ENCODE results near the gene ATG14.
A peak's percentile ranks its signal among the peaks of the same experiment; 100 is the strongest.
"Not testable (repeated sequence)": the region's sequence is repeated elsewhere in the genome, so short reads cannot be mapped to it uniquely, and the experiment has no call there.

ATG14 gene

DNA sequence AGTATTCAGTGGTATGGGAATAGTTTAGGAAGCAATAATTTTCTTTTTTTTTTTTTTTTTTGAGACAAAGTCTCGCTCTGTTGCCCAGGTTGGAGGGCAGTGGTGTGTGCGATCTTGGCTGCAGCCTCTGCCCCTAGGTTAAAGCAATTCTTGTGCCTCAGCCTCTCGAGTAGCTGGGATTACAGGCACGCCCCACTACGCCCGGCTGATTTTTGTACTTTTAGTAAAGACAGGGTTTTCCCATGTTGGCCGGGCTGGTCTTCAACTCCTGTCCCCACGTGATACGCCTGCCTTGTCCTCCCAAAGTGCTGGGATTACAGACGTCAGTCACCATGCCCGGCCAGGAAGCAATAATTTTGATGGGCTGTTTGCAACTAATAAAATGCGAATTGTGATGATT lies 62.1 kb downstream of the ATG14 start:
- DNase-seq: no peak

DNA sequence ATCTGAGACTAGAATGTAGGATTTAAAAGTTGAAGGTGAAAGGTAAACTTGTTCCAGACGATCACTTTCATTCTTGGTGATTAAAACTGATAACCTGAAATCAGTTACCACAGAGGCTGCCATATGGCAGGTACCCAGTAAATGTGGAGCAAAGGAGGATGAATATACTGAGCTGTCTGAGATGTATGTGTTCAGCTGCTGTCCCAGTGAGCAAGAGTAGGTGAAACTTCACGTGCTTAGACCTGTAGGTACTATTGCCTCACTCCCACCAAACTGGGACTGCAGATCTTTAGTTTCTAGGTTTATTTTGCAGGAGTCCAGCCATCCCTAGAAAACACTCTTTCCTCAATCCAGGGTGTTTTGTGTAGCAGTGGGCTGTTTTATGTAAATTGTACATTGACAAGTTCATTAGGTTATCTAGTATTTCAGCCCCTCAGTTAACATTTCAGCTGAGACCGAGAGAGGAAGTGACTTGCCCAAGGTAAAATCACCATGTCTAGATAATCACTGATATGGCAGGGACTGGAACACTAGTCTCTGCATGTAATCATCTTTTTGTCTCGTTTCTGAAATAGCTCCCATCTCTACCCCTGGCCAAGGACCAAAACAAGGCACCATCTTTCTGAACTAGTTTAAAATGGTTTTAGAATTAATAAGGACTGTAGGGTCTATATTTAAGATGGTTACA lies 62.7 kb downstream of the ATG14 start:
- no peak for DNase-seq

DNA sequence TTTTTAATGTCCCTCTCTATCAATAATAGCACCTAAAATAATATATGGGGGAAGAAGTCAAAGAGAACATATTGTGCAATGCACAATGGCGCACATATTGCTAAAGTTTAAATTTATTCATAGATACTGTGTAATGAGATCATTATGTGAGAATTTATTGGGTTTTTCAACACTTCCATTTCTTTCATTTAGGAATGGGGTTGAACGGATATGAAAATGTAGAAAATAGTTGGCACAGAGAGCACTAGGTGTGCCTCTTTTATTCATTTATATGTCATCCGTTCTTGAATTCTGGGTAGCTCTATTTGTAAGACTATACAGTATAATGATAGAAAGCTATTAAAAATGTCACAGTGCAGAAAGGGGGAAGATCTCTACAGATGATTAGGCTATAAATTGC lies 63.9 kb downstream of the ATG14 start:
- DNase-seq: no peak

DNA sequence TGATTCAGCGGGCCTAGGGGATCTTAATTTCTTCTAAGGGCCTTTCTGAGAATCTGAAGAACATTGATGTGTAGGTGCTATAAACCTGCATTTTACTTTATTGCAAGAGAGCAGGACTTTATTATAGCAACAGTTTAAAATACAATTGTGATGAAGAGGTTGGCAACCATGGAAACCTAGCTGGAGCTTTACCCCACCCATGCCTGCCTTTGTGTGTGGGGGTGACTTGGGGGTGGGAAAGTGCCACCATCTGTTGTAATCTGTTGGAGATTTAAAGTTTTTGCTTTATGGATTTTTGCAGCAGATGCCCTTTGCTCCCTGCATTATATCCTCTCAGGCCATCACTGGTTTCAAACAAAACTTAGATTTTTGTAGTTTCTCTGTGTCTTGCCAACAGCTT lies 64.6 kb downstream of the ATG14 start:
- no peak for DNase-seq

DNA sequence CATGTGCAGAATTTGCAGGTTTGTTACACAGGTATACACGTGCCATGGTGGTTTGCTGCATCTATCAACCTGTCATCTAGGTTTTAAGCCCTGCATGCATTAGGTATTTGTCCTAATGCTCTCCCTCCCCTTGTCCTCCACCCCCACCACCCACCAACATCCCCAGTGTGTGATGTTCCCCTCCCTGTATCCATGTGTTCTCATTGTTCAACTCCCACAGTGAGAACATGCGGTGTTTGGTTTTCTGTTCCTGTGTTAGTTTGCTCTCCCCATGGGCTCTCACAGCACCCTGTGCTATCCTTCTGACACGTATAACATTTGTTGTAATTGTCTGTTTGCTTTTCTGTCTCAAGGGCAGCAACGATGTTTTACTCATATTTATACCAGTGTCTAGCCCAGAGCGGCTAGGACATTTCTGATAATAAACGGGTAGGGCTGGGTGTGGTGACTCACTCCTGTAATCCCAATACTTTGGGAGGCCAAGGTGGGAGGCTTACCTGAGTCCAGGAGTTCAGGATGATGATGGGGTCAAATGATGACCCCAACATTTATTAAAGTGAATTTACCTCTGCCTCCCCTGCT lies 67.0 kb downstream of the ATG14 start:
- DNase-seq: not testable (repeated sequence)

DNA sequence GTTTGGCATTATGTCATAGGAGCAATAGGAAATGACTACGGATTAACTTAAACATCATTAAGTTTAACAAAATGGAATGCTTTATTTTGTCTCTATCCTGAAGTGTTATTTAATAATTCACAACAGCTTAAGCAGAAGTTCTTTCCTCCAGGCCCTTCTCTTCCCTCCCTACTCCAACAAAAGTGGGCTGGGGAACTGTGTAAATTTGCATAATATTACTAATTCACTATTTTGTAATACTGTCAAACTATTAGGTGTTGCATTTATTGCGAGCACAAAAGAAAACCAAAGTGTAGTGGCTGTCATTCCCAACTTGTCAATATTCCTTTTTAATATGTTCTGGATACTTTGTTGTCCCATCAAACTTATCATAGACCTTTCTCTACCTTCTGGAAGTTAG lies 69.8 kb downstream of the ATG14 start:
- no peak for DNase-seq

DNA sequence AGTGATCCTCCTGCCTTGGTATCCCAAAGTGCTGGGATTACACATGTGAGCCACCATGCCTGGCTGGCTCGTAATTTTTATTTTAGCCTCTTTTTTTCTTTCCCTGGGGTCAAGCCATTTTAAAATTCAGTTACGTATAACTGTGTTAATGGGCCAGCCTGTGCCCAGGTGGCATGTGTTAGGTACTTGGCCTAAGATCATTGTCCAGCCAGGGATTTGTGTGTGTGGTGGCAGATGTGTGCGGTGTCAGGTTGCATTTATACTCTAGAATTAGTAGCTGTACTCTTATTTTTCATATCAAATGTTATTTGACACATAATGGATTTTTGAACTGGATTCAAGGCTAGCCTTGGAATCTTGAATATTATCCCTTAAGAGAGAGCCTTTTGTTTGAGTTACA lies 71.1 kb downstream of the ATG14 start:
- no peak for DNase-seq

DNA sequence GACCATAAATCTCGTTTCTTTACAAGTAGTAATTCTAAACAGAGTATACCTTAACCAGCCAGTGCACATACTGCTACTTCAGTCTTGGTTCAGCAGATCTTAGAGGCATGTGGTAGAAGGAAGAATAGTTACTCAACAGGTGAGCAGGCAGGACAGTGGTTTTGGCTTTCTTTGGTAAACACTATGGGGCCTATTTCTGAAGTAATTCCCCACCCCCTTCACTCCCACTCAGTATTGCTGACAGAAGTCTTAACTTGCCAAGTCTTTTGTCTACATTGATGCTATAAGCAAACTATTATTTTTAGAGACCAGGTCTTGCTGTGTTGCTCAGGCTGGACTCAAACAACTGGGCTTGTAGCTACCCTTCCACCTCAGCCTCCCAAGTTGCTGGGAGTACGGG lies 71.9 kb downstream of the ATG14 start:
- DNase-seq: no peak

DNA sequence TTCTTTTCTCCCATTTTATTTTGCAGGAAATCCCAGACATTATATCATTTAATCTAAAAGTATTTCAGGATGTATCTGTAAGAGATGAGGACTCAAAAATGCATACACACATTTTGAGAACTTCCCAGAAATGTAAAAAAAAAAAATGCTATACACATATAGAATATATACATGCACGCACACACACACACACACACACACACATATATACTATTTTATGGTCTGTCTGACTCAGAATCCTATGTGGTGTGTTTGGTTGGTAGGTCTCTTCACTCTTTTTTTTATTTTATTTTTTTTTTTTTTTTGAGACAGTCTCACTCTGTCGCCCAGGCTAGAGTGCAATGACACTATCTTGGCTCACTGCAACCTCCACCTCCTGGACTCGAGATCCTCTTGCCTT lies 74.9 kb downstream of the ATG14 start:
- DNase-seq: no peak

DNA sequence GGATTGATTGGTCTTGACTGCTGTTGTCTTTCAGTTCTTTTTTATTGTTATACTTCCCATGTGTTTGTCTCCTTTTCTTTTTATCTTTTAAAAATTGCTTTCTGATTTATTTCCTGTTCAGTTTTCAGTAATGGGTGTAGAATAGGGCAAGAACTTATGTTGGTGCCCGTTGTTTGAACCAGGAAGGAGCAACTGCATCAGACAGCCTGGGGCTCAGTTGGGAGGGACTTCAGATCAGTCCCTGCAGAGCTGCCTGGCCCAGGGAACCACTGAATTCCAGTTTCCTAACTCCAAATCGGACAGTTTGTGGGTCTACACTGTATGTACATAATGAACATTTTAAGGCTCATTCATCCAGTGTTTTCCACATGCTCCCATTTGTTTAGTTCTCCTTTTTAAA lies 75.5 kb downstream of the ATG14 start:
- DNase-seq: peak; percentile 32

DNA sequence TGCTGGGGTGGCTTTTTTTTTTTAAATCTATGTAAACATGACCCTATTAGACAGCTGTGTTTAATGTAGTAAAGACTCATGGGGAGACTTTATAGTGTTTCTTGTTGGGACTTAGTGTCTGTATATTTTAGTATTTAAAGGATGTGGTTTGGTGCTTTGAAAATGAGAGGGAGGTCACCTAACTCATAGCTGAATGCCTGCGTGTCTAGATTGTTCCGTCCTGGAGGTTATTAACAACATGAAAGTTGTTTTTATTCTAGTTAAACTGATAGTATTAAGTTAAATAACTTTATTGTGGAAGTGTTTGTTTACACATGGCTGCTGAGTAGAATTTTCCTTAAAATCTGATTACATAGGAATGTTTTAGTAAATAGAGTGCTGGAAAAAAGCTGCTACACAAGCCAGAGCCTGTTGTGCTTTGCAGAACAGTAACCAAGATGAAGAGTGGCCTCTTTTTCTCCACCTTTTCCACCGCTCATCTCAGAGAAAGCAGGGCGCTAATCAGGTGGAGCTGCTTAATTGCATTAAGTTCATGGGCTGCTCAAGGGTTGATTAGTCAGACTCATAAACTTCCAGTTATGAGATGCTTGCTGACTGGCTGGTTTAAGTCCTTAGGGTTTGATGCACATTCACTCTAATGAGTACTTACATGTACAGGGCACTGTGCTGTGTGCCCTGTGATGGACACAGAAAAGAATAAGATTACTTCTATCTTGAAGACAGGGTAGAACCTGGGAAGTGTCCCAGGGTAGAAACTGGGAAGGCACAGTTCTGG lies 77.7 kb downstream of the ATG14 start:
- DNase-seq: no peak

DNA sequence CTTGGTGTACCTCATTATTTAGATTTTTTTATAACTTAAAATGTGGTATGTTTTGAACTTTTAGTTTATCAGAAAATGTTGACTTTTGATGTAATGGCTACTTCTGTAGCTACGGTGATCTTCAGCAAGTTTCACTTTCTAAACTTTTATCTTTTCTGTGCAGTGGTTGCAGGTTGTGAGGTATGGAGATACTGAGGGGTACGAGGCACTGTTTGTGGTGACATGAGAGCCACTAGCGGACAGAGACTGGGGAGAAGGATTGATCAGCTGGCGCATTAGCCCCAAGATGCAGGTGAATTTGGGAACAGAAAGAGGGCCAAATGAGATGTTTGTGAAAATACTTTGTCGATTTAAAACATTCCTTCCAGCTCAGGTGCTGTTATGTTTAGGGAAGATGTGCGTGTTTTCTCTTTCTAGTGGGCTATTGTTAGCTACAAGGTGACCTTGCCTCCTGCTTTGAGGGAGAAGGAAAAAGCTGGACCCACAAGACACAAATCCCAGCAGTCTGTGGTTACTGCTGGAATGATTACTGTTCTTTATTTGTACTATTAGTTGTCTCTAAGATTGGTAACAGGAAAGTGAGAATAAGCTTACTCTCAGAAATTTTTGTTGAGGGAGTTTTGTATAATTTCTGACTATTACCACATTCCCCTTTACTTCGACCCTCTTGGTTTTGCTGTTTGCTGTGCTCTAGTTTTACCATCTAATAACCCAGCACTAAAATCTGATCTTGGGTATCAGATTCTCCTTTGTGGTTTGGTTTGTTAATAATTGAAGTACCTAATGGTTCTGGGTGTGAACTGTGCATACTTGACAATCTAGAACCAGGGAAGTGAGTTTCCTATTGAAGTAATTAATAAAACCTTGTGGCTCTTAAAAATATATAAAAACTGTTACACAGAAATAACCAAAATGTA lies 78.7 kb downstream of the ATG14 start:
- DNase-seq: peak; percentile 24

DNA sequence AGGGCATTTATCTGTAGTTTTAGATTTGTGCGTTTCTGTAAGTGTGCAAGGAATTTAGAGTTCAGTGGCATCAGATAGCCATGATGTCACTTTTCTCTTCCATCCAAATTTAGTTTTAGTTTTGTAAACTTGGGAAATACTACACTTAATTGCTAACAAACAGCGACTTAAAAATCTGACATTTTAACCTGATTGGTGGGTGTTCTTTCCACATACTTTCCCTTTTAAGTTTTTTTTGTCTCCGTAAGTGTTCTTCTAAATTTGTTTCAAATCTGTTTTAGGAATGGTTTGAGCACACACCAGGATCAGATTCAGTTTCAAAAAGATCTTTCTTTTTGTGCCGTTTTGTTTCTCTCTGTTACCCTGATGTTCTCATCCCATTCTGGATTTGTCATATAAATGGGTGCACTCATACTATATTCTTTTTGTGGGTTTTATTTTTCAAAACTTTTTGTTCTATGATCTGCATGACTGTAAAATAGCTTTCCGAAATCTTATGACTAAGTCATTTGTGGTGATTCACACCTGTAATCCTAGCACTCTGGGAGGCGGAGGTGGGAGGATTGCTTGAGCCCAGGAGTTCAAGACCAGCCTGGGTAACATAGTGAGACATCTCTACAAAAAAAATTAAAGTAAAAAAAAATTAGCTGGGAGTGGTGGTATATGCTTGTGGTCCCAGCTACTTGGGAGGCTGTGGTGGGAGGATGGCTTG lies 81.5 kb downstream of the ATG14 start:
- no peak for DNase-seq

DNA sequence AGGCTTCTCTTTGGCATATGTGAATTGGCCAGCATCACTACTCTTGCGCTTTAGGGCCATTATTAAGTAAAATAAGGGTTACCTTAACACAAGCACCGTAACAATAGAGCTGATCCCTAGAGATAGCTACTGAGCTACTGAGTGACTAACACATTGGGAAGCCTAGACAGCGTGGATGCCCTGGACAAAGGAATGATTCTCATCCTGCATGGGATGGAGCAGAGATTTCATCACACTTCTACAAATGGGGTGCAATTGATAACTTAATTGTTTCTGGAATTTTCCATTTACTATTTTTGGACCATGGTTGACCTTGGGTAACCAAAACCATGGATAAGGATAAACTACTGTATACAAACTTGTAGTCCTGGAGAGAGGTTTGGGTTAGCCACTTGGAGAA lies 83.3 kb downstream of the ATG14 start:
- DNase-seq: no peak

DNA sequence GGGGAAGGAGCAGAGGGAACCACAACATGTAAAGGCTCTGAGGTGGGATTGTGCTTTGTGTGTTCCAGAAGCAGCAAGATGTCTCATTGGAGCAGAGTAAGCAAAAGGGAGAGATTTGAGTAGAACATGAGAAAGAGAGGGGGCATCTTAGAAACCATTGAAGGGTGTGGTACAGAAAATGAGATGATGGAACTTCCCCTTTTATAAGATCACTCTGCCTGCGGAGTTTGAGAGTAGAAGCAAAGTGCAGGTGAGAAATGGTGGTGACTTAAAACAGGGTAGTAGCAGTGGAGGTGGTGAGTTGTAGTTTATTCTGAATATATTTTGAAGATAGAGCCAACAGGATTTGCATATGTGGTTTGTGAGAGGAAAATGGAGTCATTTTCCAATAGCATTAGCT lies 84.5 kb downstream of the ATG14 start:
- DNase-seq: no peak

DNA sequence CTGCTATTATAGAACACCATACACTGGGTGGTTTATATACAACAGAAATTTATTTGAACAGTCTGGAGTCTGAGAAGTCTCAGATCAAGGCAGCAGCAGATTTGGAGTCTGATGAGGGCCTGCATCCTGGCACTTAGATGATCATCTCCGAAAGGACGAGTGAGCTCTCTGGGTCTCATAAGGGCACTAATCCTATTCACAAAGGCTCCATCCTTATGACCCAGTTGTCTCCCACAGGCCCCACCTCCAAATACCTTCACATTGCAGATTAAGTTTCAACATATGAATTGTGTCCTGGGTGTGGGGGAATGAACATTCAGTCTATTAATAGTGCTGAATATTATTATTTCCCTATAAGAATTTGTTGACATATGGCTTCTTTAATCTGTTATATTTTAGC lies 86.8 kb downstream of the ATG14 start:
- no peak for DNase-seq

DNA sequence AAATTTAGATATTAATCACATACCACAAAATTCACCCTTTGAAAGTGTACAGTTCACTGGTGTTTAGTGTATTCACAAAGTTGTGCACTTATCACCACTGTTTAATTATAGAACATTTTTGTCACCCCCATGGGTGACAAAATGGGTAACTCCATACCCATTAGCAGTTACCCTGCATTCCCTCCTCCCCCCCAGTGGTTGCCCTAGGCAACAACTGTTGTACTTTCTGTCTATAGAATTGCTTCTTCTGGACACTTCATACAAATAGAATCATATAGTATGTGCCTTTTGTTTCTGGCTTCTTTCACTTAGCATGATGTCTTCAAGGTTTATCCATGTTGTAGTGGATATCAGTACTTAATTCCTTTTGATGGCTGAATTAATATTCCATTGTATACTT lies 87.7 kb downstream of the ATG14 start:
- no peak for DNase-seq

DNA sequence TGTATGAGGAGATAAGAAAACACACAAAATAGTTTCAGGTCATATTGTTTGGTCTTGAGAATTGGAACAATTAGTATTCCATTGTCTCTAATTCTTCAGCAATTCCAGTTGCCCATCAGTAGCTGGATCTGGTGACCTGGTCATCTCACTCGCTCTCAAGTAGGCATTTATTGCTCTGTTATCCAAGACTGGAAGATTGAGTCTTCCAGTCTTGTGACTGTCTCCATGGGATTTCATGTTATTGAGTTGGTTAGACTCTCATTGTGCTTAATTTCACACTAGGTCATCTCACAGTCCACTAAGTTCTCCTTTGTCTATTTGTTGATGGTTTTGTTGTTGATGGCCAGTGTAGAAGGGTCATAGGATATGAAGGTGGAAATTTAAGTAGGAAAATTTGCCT lies 92.9 kb downstream of the ATG14 start:
- no peak for DNase-seq

DNA sequence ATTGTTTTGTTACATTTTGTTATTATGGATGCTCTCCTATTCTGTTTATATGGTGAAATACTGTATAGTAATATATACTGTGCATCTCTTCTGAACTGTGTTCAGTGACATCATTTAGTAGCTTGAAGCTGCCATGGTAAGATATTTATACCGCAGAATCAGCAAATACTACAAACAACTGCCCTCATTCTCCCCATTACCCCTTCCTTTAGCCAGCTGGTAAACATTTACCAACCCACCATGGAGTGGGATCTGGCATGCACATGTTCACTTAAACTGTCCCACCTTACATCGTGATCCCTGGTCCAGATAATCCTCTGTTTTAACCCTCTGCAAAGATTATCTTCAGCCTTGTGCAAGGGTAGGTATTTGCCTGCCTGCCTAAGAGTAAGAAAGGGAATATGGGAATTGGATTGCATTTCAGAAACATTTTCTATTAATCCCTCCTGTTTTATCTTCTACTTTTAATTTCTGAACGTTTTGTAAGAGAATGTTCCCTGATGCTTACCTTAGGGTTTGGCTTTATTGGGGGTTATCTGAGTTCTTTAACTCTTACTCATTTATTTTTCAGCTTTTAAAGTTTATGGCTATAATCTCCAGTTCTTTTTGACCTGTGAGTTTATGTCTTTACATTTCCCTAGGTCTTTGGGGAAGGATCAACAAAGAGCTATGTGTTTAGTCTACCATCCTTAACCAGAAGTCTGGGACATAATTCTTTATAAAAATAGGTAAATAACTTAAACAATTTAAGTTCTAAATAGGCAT lies 93.9 kb downstream of the ATG14 start:
- DNase-seq: no peak

DNA sequence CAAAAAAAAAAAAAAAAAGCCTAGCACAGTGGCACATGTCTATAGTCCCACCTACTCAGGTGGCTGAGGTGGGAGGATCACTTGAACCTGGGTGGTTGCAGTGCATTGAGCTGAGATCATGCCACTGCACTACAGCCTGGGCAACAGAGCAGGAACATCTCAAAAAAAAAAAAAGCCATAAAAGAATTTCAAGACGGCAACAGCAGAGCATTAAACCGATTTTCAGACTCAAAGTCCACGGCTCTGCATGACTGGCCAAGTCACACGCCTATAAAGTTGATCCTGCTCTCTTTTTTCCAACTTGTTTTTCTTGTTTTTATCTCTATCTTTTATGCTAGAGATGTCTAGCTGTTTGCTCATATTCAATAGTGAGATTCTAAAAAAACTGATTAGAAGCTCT lies 95.1 kb downstream of the ATG14 start:
- DNase-seq: no peak
